H1 (cell line): ENCODE data around the gene IQCE.

ENCODE experiments used
- CTCF ChIP-seq, 3 experiments: IDR thresholded peaks; 1 replicate in 2 of 3; 2 replicates in 1 of 3; pipeline versions ENCODE4 v1.5.1 to v1.6.1; 2011; ENCODE audit warnings: low read length in 3 of 3, mild to moderate bottlenecking in 3 of 3, inconsistent platforms in 2 of 3, low read depth in 1 of 3, moderate library complexity in 1 of 3; ENCODE audit not compliant: insufficient read depth in 1 of 3; ENCODE audit errors: control extremely low read depth in 1 of 3
- EP300 ChIP-seq, 2 experiments: IDR thresholded peaks; 1 replicate in 1 of 2; 2 replicates in 1 of 2; pipeline ENCODE4 v1.6.1; 2011 to 2012; ENCODE audit warnings: low read depth in 2 of 2, low read length in 2 of 2, mild to moderate bottlenecking in 2 of 2, borderline replicate concordance in 1 of 2, inconsistent platforms in 1 of 2, moderate library complexity in 1 of 2
- SUZ12 ChIP-seq: fragments of 200-600 bp; sonication (generic); IDR thresholded peaks from 2 replicates; pipeline ENCODE4 v1.6.1; 2012; ENCODE audit warnings: mild to moderate bottlenecking, inconsistent platforms, low read length, moderate library complexity, mixed read lengths

GRCh38 chr7:2655870-2656614 lies 97.3 kb downstream of the IQCE start:
- TF ChIP-seq EP300 (IDR thresholded peaks at IDR 0.05; ENCODE audit: borderline replicate concordance in 1 of 2, low read depth in 2 of 2, low read length in 2 of 2) = no peak
- no peak for TF ChIP-seq CTCF (IDR thresholded peaks at IDR 0.05; ENCODE audit: control extremely low read depth in 1 of 3, insufficient read depth in 1 of 3, low read depth in 1 of 3, low read length in 3 of 3)
- no peak for TF ChIP-seq SUZ12
